ENCODE measurements around the gene M1AP. TPM values are rescaled to one million over a fixed set of nuclear protein-coding genes. Genes with fewer than 3 reads are reported as not detected.

The M1AP gene
- total RNA-seq, 1 donor from 2014 or later, result 0.20 TPM

DNA sequence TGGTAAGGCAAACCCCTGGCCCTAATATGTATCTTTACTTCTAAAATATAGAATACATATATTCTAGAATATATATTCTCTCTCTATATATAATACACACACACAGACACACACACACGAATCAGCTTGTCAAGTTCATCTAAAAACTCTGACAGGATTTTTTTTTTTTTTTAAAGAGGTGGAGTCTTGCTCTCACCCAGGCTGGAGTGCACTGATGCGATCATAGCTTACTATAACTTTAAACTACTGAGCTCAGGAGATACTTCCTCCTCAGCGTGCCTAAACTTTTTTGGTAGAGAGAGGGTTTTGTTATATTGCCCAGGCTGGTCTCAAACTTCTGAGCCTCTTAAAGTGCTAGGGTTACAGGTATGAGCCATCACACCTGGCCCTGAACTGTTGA is 48.5 kb downstream of the M1AP start:
- FAIRE-seq, result no peak
- no peaks in the 10 kb centered on the region for H3K9me3 Mint-ChIP-seq (ENCODE audit: unreplicated experiment)

GRCh38 chr2:74597410-74597809 is 50.7 kb downstream of the M1AP start:
- FAIRE-seq (no peak), DNase-seq (ENCODE audit: low read depth) (no peak)
- peaks cover under 1% of the 10 kb centered on the region for H3K4me1 Mint-ChIP-seq (ENCODE audit: low read depth, unreplicated experiment)
- Histone ChIP-seq H3K36me3 (ENCODE audit: insufficient read depth, low read length) (no peaks in the 10 kb centered on the region), H3K27ac (ENCODE audit: low read depth, low read length) (no peak overlapping the region), H3K4me3 (ENCODE audit: insufficient read depth, low read depth, low read length) (no peak overlapping the region), H3K4me2 (ENCODE audit: low read length) (no peak overlapping the region), H3K27me3 (ENCODE audit: insufficient read depth, low read length) (peaks cover 18% of the 10 kb centered on the region), H2AFZ (ENCODE audit: low read depth, low read length) (no peak overlapping the region), H3K9ac (ENCODE audit: low read length) (no peak overlapping the region), H3K9me3 (ENCODE audit: insufficient read depth, low read depth, low read length) (no peaks in the 10 kb centered on the region), H3K79me2 (ENCODE audit: insufficient read depth, low read length) (no peaks in the 10 kb centered on the region), H3K4me1 (ENCODE audit: insufficient read depth, low read length) (no peaks in the 10 kb centered on the region), H4K20me1 (ENCODE audit: insufficient read depth, low read length) (no peaks in the 10 kb centered on the region)
- no peaks in the 10 kb centered on the region for H3K9me3 Mint-ChIP-seq (ENCODE audit: unreplicated experiment)
- H3K27me3 Mint-ChIP-seq (ENCODE audit: low read depth, unreplicated experiment), result peaks cover 7% of the 10 kb centered on the region
- H3K36me3 Mint-ChIP-seq (ENCODE audit: low read depth, unreplicated experiment), result no peaks in the 10 kb centered on the region
- no peak for TF ChIP-seq EZH2 (IDR thresholded peaks at IDR 0.05; ENCODE audit: insufficient read depth, low read length)
- TF ChIP-seq, protein P1, sequence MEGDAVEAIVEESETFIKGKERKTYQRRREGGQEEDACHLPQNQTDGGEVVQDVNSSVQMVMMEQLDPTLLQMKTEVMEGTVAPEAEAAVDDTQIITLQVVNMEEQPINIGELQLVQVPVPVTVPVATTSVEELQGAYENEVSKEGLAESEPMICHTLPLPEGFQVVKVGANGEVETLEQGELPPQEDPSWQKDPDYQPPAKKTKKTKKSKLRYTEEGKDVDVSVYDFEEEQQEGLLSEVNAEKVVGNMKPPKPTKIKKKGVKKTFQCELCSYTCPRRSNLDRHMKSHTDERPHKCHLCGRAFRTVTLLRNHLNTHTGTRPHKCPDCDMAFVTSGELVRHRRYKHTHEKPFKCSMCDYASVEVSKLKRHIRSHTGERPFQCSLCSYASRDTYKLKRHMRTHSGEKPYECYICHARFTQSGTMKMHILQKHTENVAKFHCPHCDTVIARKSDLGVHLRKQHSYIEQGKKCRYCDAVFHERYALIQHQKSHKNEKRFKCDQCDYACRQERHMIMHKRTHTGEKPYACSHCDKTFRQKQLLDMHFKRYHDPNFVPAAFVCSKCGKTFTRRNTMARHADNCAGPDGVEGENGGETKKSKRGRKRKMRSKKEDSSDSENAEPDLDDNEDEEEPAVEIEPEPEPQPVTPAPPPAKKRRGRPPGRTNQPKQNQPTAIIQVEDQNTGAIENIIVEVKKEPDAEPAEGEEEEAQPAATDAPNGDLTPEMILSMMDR (IDR thresholded peaks at IDR 0.05; ENCODE audit: insufficient read depth, low read depth, low read length), result no peak
- H3K4me3 Mint-ChIP-seq (ENCODE audit: unreplicated experiment), result no peak overlapping the region
- no peak overlapping the region for H3K27ac Mint-ChIP-seq (ENCODE audit: unreplicated experiment)

More for the DNA sequence above, 48.5 kb downstream of the M1AP start:
- Histone ChIP-seq H3K9ac (ENCODE audit: low read length) (no peak overlapping the region), H3K4me2 (ENCODE audit: low read length) (no peak overlapping the region), H4K20me1 (ENCODE audit: insufficient read depth, low read length) (no peaks in the 10 kb centered on the region), H3K79me2 (ENCODE audit: insufficient read depth, low read length) (no peaks in the 10 kb centered on the region), H3K9me3 (ENCODE audit: insufficient read depth, low read depth, low read length) (no peaks in the 10 kb centered on the region), H3K36me3 (ENCODE audit: insufficient read depth, low read length) (no peaks in the 10 kb centered on the region), H3K27me3 (ENCODE audit: insufficient read depth, low read length) (peaks cover 25% of the 10 kb centered on the region), H3K4me1 (ENCODE audit: insufficient read depth, low read length) (peaks cover 4% of the 10 kb centered on the region), H3K4me3 (ENCODE audit: insufficient read depth, low read depth, low read length) (no peak overlapping the region), H2AFZ (ENCODE audit: low read depth, low read length) (no peak overlapping the region), H3K27ac (ENCODE audit: low read depth, low read length) (no peak overlapping the region)
- DNase-seq (ENCODE audit: low read depth), result no peak
- H3K4me1 Mint-ChIP-seq (ENCODE audit: low read depth, unreplicated experiment), result peaks cover 3% of the 10 kb centered on the region
- H3K27ac Mint-ChIP-seq (ENCODE audit: unreplicated experiment), result no peak overlapping the region
- no peak overlapping the region for H3K4me3 Mint-ChIP-seq (ENCODE audit: unreplicated experiment)
- peaks cover 3% of the 10 kb centered on the region for H3K27me3 Mint-ChIP-seq (ENCODE audit: low read depth, unreplicated experiment)
- H3K36me3 Mint-ChIP-seq (ENCODE audit: low read depth, unreplicated experiment), result no peaks in the 10 kb centered on the region
- TF ChIP-seq EZH2 (IDR thresholded peaks at IDR 0.05; ENCODE audit: insufficient read depth, low read length), result no peak
- TF ChIP-seq, protein P1 (IDR thresholded peaks at IDR 0.05; ENCODE audit: insufficient read depth, low read depth, low read length), result no peak

DNA sequence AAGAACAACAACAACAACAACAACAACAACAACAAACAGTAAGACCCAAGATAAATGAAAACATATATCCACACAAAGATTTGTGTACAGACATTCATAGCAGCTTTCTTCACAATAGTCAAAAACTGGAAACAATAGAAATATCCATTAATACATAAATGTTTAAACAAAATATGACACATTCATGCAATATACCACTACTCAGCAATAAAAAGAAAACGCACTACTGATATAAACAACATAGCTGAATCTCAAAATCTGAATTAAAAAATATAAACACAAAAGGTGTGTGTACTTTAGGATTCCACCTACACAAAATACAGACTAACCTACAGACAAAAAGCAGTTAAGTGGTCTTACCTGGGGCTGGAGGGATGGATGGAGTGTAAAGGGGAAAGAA is 51.5 kb downstream of the M1AP start:
- H3K27me3 Mint-ChIP-seq (ENCODE audit: low read depth, unreplicated experiment), result peaks cover 7% of the 10 kb centered on the region
- no peak overlapping the region for H3K9ac ChIP-seq (ENCODE audit: low read length)

More for the DNA sequence above, 51.5 kb downstream of the M1AP start:
- Mint-ChIP-seq H3K36me3 (ENCODE audit: low read depth, unreplicated experiment) (no peaks in the 10 kb centered on the region), H3K9me3 (ENCODE audit: unreplicated experiment) (no peaks in the 10 kb centered on the region), H3K4me3 (ENCODE audit: unreplicated experiment) (no peak overlapping the region), H3K4me1 (ENCODE audit: low read depth, unreplicated experiment) (no peaks in the 10 kb centered on the region), H3K27ac (ENCODE audit: unreplicated experiment) (no peak overlapping the region)
- Histone ChIP-seq H3K4me1 (ENCODE audit: insufficient read depth, low read length) (no peaks in the 10 kb centered on the region), H3K9me3 (ENCODE audit: insufficient read depth, low read depth, low read length) (no peaks in the 10 kb centered on the region), H3K36me3 (ENCODE audit: insufficient read depth, low read length) (no peaks in the 10 kb centered on the region), H3K79me2 (ENCODE audit: insufficient read depth, low read length) (no peaks in the 10 kb centered on the region), H3K4me3 (ENCODE audit: insufficient read depth, low read depth, low read length) (no peak overlapping the region), H4K20me1 (ENCODE audit: insufficient read depth, low read length) (no peaks in the 10 kb centered on the region), H3K4me2 (ENCODE audit: low read length) (no peak overlapping the region), H3K27ac (ENCODE audit: low read depth, low read length) (no peak overlapping the region), H2AFZ (ENCODE audit: low read depth, low read length) (no peak overlapping the region), H3K27me3 (ENCODE audit: insufficient read depth, low read length) (peaks cover 19% of the 10 kb centered on the region)
- FAIRE-seq, result no peak
- TF ChIP-seq EZH2 (IDR thresholded peaks at IDR 0.05; ENCODE audit: insufficient read depth, low read length), result no peak
- TF ChIP-seq, protein P1 (IDR thresholded peaks at IDR 0.05; ENCODE audit: insufficient read depth, low read depth, low read length), result no peak
- DNase-seq (ENCODE audit: low read depth), result no peak

All from astrocyte (in vitro differentiated cells and primary cell).